Natural killer cell treated with Interleukin-12 subunit alpha and Interleukin-12 subunit beta and Interleukin-15 and Interleukin-18, amount 100 ng/mL, for 72 hours (primary cell): Measurements from ENCODE around the gene SATL1. TPM values are rescaled to one million over a fixed set of nuclear protein-coding genes. Genes with fewer than 3 reads are reported as not detected.
"Not testable (repeated sequence)": the region's sequence is repeated elsewhere in the genome, so short reads cannot be mapped to it uniquely, and the experiment has no call there.

Experiments
- ATAC-seq, 2 donors: fragments of 150-1000 bp; cut with Tn5 transposase in 1 of 2; sonication (Bioruptor Pico), chemical (Tn5 transposase) in 1 of 2; 2 replicates each; pipeline ENCODE4 v1.10.0; 2021
- DNase-seq: peaks from one replicate; pipeline ENCODE4 v3.0.0; 2022; ENCODE audit warnings: low spot score
- H3K27ac Mint-ChIP-seq, 2 donors: 1 replicate in 1 of 2; 2 replicates in 1 of 2; pipeline ENCODE4 v1.8.0; 2022; ENCODE audit warnings: mixed read lengths in 2 of 2, mild to moderate bottlenecking in 1 of 2, moderate library complexity in 1 of 2
- H3K27me3 Mint-ChIP-seq, 2 donors: 1 replicate in 1 of 2; 2 replicates in 1 of 2; pipeline ENCODE4 v1.8.0; 2022; ENCODE audit warnings: mixed read lengths in 2 of 2
- H3K36me3 Mint-ChIP-seq: one replicate; pipeline ENCODE4 v1.8.0; 2022; ENCODE audit warnings: mixed read lengths
- H3K4me1 Mint-ChIP-seq, 2 donors: 1 replicate in 1 of 2; 2 replicates in 1 of 2; pipeline ENCODE4 v1.8.0; 2022; ENCODE audit warnings: low read depth in 2 of 2, mixed read lengths in 2 of 2, mild to moderate bottlenecking in 1 of 2
- H3K4me3 Mint-ChIP-seq: one replicate; pipeline ENCODE4 v1.8.0; 2022; ENCODE audit warnings: mixed read lengths
- H3K9me3 Mint-ChIP-seq: 2 replicates; pipeline ENCODE4 v1.8.0; 2022; ENCODE audit warnings: mixed read lengths
- total RNA-seq, 2 donors: library from RNA; stranded (reverse); gene quantifications; one replicate each; pipeline ENCODE4 v1.2.3, GENCODE V29; 2022

SATL1 gene
- total RNA-seq, 2 donors from 2014 or later = not detected

- ATAC-seq (no peak), DNase-seq (no peak)
- Mint-ChIP-seq H3K36me3 (no peaks in the 10 kb centered on the region), H3K9me3 (peaks cover 3% of the 10 kb centered on the region), H3K27ac (no peak overlapping the region), H3K4me1 (no peaks in the 10 kb centered on the region), H3K27me3 (no peaks in the 10 kb centered on the region), H3K4me3 (no peak overlapping the region)
These were observed 104.2 kb downstream of the SATL1 start for GRCh38 chrX:85139422-85139821.

- Mint-ChIP-seq H3K9me3 (peaks cover 4% of the 10 kb centered on the region), H3K36me3 (no peaks in the 10 kb centered on the region), H3K4me1 (no peaks in the 10 kb centered on the region), H3K4me3 (no peak overlapping the region), H3K27me3 (no peaks in the 10 kb centered on the region), H3K27ac (no peak overlapping the region)
- DNase-seq = no peak
- no peak for ATAC-seq
These were observed 107.2 kb downstream of the SATL1 start for GRCh38 chrX:85136409-85136808.

- ATAC-seq (no peak), DNase-seq (no peak)
- Mint-ChIP-seq H3K27me3 (peaks cover 0 to 9% of the 10 kb centered on the region in 2 donors), H3K4me1 (no peaks in the 10 kb centered on the region), H3K36me3 (no peaks in the 10 kb centered on the region), H3K9me3 (no peaks in the 10 kb centered on the region), H3K27ac (no peak overlapping the region), H3K4me3 (no peak overlapping the region)
These were observed 128.3 kb downstream of the SATL1 start for GRCh38 chrX:85115252-85115651.

GRCh38 chrX:85114776-85115175, 128.8 kb downstream of the SATL1 start:
- no peaks in the 10 kb centered on the region for H3K36me3 Mint-ChIP-seq
- ATAC-seq (no peak), DNase-seq (no peak)
- no peak overlapping the region for H3K27ac Mint-ChIP-seq
- H3K4me3 Mint-ChIP-seq = no peak overlapping the region
- H3K4me1 Mint-ChIP-seq = no peaks in the 10 kb centered on the region
- H3K9me3 Mint-ChIP-seq = no peaks in the 10 kb centered on the region
- H3K27me3 Mint-ChIP-seq = peaks cover 0 to 9% of the 10 kb centered on the region in 2 donors

- Mint-ChIP-seq H3K27ac (no peak overlapping the region), H3K4me1 (no peaks in the 10 kb centered on the region), H3K4me3 (no peak overlapping the region), H3K27me3 (peaks cover 0 to 9% of the 10 kb centered on the region in 2 donors), H3K9me3 (no peaks in the 10 kb centered on the region), H3K36me3 (no peaks in the 10 kb centered on the region)
- DNase-seq = no peak
- no peak for ATAC-seq
These were observed 129.4 kb downstream of the SATL1 start for GRCh38 chrX:85114171-85114570.

- Mint-ChIP-seq H3K27ac (no peak overlapping the region), H3K9me3 (no peaks in the 10 kb centered on the region), H3K4me1 (no peaks in the 10 kb centered on the region), H3K4me3 (no peak overlapping the region), H3K27me3 (peaks cover 0 to 9% of the 10 kb centered on the region in 2 donors), H3K36me3 (no peaks in the 10 kb centered on the region)
- no peak for DNase-seq
- ATAC-seq = no peak
These were observed 129.8 kb downstream of the SATL1 start for GRCh38 chrX:85113746-85114145.

- ATAC-seq (no peak), DNase-seq (no peak)
- Mint-ChIP-seq H3K9me3 (no peaks in the 10 kb centered on the region), H3K4me1 (no peaks in the 10 kb centered on the region), H3K4me3 (no peak overlapping the region), H3K36me3 (no peaks in the 10 kb centered on the region), H3K27ac (no peak overlapping the region), H3K27me3 (peaks cover 0 to 7% of the 10 kb centered on the region in 2 donors)
These were observed 131.3 kb downstream of the SATL1 start for GRCh38 chrX:85112293-85112692.

GRCh38 chrX:85111347-85111746, 132.2 kb downstream of the SATL1 start:
- Mint-ChIP-seq H3K27ac (no peak overlapping the region), H3K9me3 (no peaks in the 10 kb centered on the region), H3K27me3 (peaks cover 0 to 5% of the 10 kb centered on the region in 2 donors), H3K4me1 (no peaks in the 10 kb centered on the region), H3K36me3 (no peaks in the 10 kb centered on the region), H3K4me3 (no peak overlapping the region)
- ATAC-seq = no peak
- no peak for DNase-seq

GRCh38 chrX:85109235-85109634, 134.3 kb downstream of the SATL1 start:
- no peak overlapping the region for H3K27ac Mint-ChIP-seq
- no peak for ATAC-seq
- H3K9me3 Mint-ChIP-seq = no peaks in the 10 kb centered on the region
- H3K4me3 Mint-ChIP-seq = no peak overlapping the region
- peaks cover 0 to 5% of the 10 kb centered on the region in 2 donors for H3K27me3 Mint-ChIP-seq
- DNase-seq = no peak
- H3K36me3 Mint-ChIP-seq = no peaks in the 10 kb centered on the region
- H3K4me1 Mint-ChIP-seq = no peaks in the 10 kb centered on the region

- no peak overlapping the region for H3K4me3 Mint-ChIP-seq
- peaks cover 0 to 5% of the 10 kb centered on the region in 2 donors for H3K27me3 Mint-ChIP-seq
- H3K27ac Mint-ChIP-seq = no peak overlapping the region
- ATAC-seq (no peak), DNase-seq (no peak)
- H3K9me3 Mint-ChIP-seq = no peaks in the 10 kb centered on the region
- H3K36me3 Mint-ChIP-seq = no peaks in the 10 kb centered on the region
- no peaks in the 10 kb centered on the region for H3K4me1 Mint-ChIP-seq
These were observed 135.4 kb downstream of the SATL1 start for GRCh38 chrX:85108165-85108564.

- Mint-ChIP-seq H3K27ac (no peak overlapping the region), H3K36me3 (no peaks in the 10 kb centered on the region)
- no peak for DNase-seq
These were observed 136.2 kb downstream of the SATL1 start for GRCh38 chrX:85107407-85107806.

GRCh38 chrX:85089321-85089840, 154.2 kb downstream of the SATL1 start:
- no peaks in the 10 kb centered on the region for H3K9me3 Mint-ChIP-seq
- no peaks in the 10 kb centered on the region for H3K4me1 Mint-ChIP-seq
- peaks cover 6% of the 10 kb centered on the region for H3K36me3 Mint-ChIP-seq
- H3K4me3 Mint-ChIP-seq = no peak overlapping the region
- ATAC-seq (no peak), DNase-seq (no peak)
- peaks cover 0 to 2% of the 10 kb centered on the region in 2 donors for H3K27me3 Mint-ChIP-seq
- no peak overlapping the region for H3K27ac Mint-ChIP-seq

More at GRCh38 chrX:85107407-85107806, 136.2 kb downstream of the SATL1 start:
- H3K4me1 Mint-ChIP-seq = no peaks in the 10 kb centered on the region
- ATAC-seq = peak in 1 of 2 donors; percentile 20
- no peak overlapping the region for H3K4me3 Mint-ChIP-seq
- no peaks in the 10 kb centered on the region for H3K9me3 Mint-ChIP-seq
- peaks cover 0 to 2% of the 10 kb centered on the region in 2 donors for H3K27me3 Mint-ChIP-seq

- H3K4me1 Mint-ChIP-seq = no peaks in the 10 kb centered on the region
- no peak for ATAC-seq
- peak; percentile 69 for DNase-seq
- no peak overlapping the region for H3K27ac Mint-ChIP-seq
- H3K4me3 Mint-ChIP-seq = no peak overlapping the region
- no peaks in the 10 kb centered on the region for H3K9me3 Mint-ChIP-seq
- peaks cover 0 to 2% of the 10 kb centered on the region in 2 donors for H3K27me3 Mint-ChIP-seq
- H3K36me3 Mint-ChIP-seq = peaks cover 11% of the 10 kb centered on the region
These were observed 158.7 kb downstream of the SATL1 start for GRCh38 chrX:85084770-85085393.

- ATAC-seq, H3K9me3 Mint-ChIP-seq, H3K27ac Mint-ChIP-seq, H3K4me1 Mint-ChIP-seq, DNase-seq, H3K36me3 Mint-ChIP-seq, H3K4me3 Mint-ChIP-seq, H3K27me3 Mint-ChIP-seq: not testable (repeated sequence)
These were observed 166.3 kb downstream of the SATL1 start for GRCh38 chrX:85077247-85077646.
